ENCODE data around the gene CSF3. TPM values are rescaled to one million over a fixed set of nuclear protein-coding genes. Genes with fewer than 3 reads are reported as not detected.

The CSF3 gene
- polyA plus RNA-seq, 1 experiment: not detected

DNA sequence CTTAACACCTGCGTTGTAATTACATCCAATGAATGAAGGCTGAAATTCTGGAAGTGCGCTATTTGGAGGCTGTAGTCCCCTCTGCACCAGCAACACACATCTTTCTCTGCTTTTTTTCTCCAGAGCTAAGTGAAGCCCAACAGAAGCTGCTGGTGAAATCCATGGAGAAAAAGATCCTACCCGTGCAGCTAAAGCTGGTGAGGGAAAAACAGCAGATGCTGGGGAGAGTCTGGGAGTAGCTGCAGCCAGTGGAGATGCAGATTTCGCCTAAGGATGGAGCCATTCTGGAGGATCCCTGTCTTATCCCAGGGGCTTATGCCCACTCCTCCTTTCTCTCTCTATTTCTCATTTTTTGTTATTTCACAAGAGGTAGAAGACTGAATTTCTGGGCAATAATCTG is 39.4 kb upstream of the CSF3 start:
- no peak overlapping the region for H3K27ac ChIP-seq (ENCODE audit: low read depth, low read length)
- ChIA-PET CTCF (interaction anchor here (1.4 kb wide), 1 partner anchor 18 kb away, joined by 4 read pairs; no protein-coding TSS in a partner anchor), POLR2A (interaction anchor here (0.7 kb wide), 1 partner anchor 11 kb away, joined by 4 read pairs; no protein-coding TSS in a partner anchor)
- no peaks in the 10 kb centered on the region; the same call in 1 of the 2 replicates for H3K9me3 ChIP-seq (ENCODE audit: control insufficient read depth, insufficient read depth, low read length)
- DNase-seq (ENCODE audit: low read depth, low spot score): no peak
- H3K27me3 ChIP-seq (ENCODE audit: control insufficient read depth, insufficient read depth, low read length): peaks cover 1% of the 10 kb centered on the region
- no peak overlapping the region for H3K4me3 ChIP-seq (ENCODE audit: low read depth, low read length)
- TF ChIP-seq, protein P1, sequence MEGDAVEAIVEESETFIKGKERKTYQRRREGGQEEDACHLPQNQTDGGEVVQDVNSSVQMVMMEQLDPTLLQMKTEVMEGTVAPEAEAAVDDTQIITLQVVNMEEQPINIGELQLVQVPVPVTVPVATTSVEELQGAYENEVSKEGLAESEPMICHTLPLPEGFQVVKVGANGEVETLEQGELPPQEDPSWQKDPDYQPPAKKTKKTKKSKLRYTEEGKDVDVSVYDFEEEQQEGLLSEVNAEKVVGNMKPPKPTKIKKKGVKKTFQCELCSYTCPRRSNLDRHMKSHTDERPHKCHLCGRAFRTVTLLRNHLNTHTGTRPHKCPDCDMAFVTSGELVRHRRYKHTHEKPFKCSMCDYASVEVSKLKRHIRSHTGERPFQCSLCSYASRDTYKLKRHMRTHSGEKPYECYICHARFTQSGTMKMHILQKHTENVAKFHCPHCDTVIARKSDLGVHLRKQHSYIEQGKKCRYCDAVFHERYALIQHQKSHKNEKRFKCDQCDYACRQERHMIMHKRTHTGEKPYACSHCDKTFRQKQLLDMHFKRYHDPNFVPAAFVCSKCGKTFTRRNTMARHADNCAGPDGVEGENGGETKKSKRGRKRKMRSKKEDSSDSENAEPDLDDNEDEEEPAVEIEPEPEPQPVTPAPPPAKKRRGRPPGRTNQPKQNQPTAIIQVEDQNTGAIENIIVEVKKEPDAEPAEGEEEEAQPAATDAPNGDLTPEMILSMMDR (IDR thresholded peaks at IDR 0.05; ENCODE audit: low read depth, low read length): no peak

- no peak overlapping the region for H3K4me3 ChIP-seq (ENCODE audit: low read depth, low read length)
- DNase-seq (ENCODE audit: low read depth, low spot score): peak; percentile 78
- POLR2A ChIA-PET: interaction anchor here (0.5 to 1.4 kb wide), 9 partner anchors 10 to 224 kb away, joined by 3 to 5 read pairs (median 3); partner anchors contain the start of gene NR1D1
- H3K9me3 ChIP-seq (ENCODE audit: control insufficient read depth, insufficient read depth, low read length): no peaks in the 10 kb centered on the region; the same call in 1 of the 2 replicates
- TF ChIP-seq, protein P1 (IDR thresholded peaks at IDR 0.05; ENCODE audit: low read depth, low read length): no peak
- peak overlapping the region; percentile 59 for H3K27ac ChIP-seq (ENCODE audit: low read depth, low read length)
- CTCF ChIA-PET: interaction anchor here (0.6 to 5.0 kb wide), 10 partner anchors 8 to 357 kb away, joined by 3 to 64 read pairs (median 6); no protein-coding TSS in a partner anchor
- no peaks in the 10 kb centered on the region for H3K27me3 ChIP-seq (ENCODE audit: control insufficient read depth, insufficient read depth, low read length)
Observed at GRCh38 chr17:39979016-39979670, 36.1 kb upstream of the CSF3 start.

DNA sequence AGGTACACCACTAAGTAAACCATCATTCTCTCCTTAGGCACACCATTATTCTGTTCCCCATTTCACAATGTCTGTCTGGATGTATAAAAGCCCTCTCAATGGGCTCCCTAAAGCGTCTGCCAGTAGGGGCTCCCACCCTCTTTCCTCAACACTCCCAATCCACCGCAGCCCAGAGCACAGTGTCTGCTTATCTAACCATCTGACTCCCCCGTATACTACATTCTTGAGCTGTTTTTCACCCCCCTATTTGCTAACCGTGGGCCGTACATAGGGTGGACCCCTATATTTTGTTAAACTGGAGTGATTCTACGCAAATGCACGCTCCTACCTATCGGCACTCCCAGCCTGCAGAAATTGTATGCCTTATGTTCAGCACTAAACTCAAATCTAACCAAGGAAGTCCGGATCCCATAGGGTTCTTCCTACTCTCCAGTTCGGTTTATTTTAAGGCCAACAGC is 35.3 kb upstream of the CSF3 start:
- POLR2A ChIA-PET: interaction anchor here (0.6 to 2.4 kb wide), 18 partner anchors 11 to 1708 kb away, joined by 3 to 16 read pairs (median 4); partner anchors contain the start of genes LRRC3C, MSL1, NR1D1 and ORMDL3
- TF ChIP-seq, protein P1 (IDR thresholded peaks at IDR 0.05; ENCODE audit: low read depth, low read length): peak; percentile 35; the same call in 1 of the 2 replicates
- no peak for DNase-seq (ENCODE audit: low read depth, low spot score)
- H3K9me3 ChIP-seq (ENCODE audit: control insufficient read depth, insufficient read depth, low read length): no peaks in the 10 kb centered on the region; the same call in 1 of the 2 replicates
- no peaks in the 10 kb centered on the region for H3K27me3 ChIP-seq (ENCODE audit: control insufficient read depth, insufficient read depth, low read length)
- peak overlapping the region; percentile 65 for H3K27ac ChIP-seq (ENCODE audit: low read depth, low read length)
- peak overlapping the region; percentile 71 for H3K4me3 ChIP-seq (ENCODE audit: low read depth, low read length)
- CTCF ChIA-PET: interaction anchor here (0.6 to 5.0 kb wide), 17 partner anchors 9 to 358 kb away, joined by 3 to 64 read pairs (median 4); partner anchors contain the start of gene MIEN1

DNA sequence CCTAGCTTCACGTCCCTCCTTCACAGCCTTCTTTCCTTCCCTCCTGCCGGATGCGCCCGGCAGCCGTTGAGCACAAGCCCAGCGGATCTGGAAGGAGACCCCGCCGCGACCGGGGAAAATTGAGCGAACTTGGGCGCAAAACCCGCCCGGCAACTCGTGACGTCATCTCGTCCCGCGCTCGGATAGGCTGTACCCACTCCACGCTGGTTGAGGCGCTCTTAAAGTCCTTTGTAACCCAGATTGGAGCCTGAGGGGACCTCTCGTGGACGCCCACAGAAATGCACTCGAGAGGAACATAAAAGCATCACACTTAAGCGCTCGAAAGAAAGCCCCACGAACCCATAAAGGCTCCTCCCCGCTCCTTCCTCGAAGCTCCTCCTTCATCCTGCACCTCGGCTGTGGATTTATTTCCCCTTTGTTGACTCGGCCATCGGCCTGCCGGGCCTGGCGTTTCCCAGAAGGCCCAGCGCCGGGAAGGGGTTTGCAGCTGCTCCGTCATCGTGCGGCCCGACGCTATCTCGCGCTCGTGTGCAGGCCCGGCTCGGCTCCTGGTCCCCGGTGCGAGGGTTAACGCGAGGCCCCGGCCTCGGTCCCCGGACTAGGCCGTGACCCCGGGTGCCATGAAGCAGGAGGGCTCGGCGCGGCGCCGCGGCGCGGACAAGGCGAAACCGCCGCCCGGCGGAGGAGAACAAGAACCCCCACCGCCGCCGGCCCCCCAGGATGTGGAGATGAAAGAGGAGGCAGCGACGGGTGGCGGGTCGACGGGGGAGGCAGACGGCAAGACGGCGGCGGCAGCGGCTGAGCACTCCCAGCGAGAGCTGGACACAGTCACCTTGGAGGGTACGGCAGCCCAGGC is 34.7 kb upstream of the CSF3 start, which contains the start of gene PSMD3:
PSMD3 (plus strand) TSS at position 457 of the 856 bp plus-strand sequence; CDS start at position 621, 164 bp downstream.
- Histone ChIP-seq H3K27me3 (ENCODE audit: control insufficient read depth, insufficient read depth, low read length) (no peaks in the 10 kb centered on the region), H3K4me3 (ENCODE audit: low read depth, low read length) (peak within 1 kb of the TSS; percentile 99), H3K9me3 (ENCODE audit: control insufficient read depth, insufficient read depth, low read length) (no peaks in the 10 kb centered on the region; the same call in 1 of the 2 replicates), H3K27ac (ENCODE audit: low read depth, low read length) (peak within 1 kb of the TSS; percentile 76)
- peak; percentile 99 for DNase-seq (ENCODE audit: low read depth, low spot score)
- ChIA-PET CTCF (interaction anchor here (0.6 to 5.0 kb wide), 15 partner anchors 10 to 357 kb away, joined by 3 to 64 read pairs (median 4); partner anchors contain the start of gene MIEN1), POLR2A (interaction anchor here (0.6 to 2.4 kb wide), 17 partner anchors 12 to 1708 kb away, joined by 3 to 16 read pairs (median 4); partner anchors contain the start of genes LRRC3C, MSL1, NR1D1 and ORMDL3)
- TF ChIP-seq, protein P1 (IDR thresholded peaks at IDR 0.05; ENCODE audit: low read depth, low read length): peak; percentile 84
